Cardiac fibroblast (primary cell): ENCODE results near the gene ZSCAN5C.
"Not testable (repeated sequence)": the region's sequence is repeated elsewhere in the genome, so short reads cannot be mapped to it uniquely, and the experiment has no call there.

Experiments
- DNase-seq, 2 donors: peaks; one replicate each; pipeline versions ENCODE4 v3.0.0 to v3.0.0-alpha.2; 2010; ENCODE audit warnings: low read depth in 2 of 2
- H3K4me3 ChIP-seq, 2 donors: replicated peaks in 1 of 2; 1 replicate in 1 of 2; 2 replicates in 1 of 2; pipeline ENCODE4 v1.5.1; 2011; ENCODE audit warnings: low read depth in 2 of 2, low read length in 2 of 2, mild to moderate bottlenecking in 2 of 2, moderate library complexity in 1 of 2
- TF ChIP-seq, protein P1 (sequence below): IDR thresholded peaks from one replicate; pipeline ENCODE4 v1.5.1; 2011; ENCODE audit warnings: low read depth, mild to moderate bottlenecking, low read length, inconsistent platforms

Gene ZSCAN5C

GRCh38 chr19:56218961-56219360 is 16.9 kb downstream of the ZSCAN5C start:
- no peak overlapping the region for H3K4me3 ChIP-seq

GRCh38 chr19:56221442-56221841 is 19.4 kb downstream of the ZSCAN5C start:
- peak; percentile 29 to 36 for DNase-seq
- TF ChIP-seq, protein P1, sequence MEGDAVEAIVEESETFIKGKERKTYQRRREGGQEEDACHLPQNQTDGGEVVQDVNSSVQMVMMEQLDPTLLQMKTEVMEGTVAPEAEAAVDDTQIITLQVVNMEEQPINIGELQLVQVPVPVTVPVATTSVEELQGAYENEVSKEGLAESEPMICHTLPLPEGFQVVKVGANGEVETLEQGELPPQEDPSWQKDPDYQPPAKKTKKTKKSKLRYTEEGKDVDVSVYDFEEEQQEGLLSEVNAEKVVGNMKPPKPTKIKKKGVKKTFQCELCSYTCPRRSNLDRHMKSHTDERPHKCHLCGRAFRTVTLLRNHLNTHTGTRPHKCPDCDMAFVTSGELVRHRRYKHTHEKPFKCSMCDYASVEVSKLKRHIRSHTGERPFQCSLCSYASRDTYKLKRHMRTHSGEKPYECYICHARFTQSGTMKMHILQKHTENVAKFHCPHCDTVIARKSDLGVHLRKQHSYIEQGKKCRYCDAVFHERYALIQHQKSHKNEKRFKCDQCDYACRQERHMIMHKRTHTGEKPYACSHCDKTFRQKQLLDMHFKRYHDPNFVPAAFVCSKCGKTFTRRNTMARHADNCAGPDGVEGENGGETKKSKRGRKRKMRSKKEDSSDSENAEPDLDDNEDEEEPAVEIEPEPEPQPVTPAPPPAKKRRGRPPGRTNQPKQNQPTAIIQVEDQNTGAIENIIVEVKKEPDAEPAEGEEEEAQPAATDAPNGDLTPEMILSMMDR: peak; percentile 21
- H3K4me3 ChIP-seq: not testable (repeated sequence)

More at GRCh38 chr19:56218961-56219360, 16.9 kb downstream of the ZSCAN5C start:
- TF ChIP-seq, protein P1: no peak
- DNase-seq: no peak

GRCh38 chr19:56221851-56222250 is 19.8 kb downstream of the ZSCAN5C start:
- TF ChIP-seq, protein P1: no peak

DNA sequence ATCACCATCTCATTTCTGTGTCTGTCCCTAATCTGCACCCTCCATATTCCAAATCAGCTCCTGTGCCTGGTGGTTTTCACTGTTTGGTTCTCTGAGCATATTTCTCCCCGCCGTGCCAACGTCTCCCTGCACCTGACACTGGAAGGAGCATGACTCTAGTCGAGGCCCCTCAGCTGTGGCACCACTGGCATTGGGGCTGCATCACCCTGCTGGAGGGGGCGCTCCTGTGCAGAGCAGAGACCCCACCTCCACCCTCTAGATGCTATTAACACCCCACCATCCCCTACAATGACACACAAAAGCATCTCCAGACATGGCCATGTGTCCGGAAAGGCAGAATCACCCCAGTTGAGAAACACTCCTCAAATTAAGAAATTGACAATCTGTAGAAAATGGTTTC is 20.8 kb downstream of the ZSCAN5C start:
- no peak overlapping the region for H3K4me3 ChIP-seq
- TF ChIP-seq, protein P1: no peak
- DNase-seq: no peak

More at GRCh38 chr19:56221851-56222250, 19.8 kb downstream of the ZSCAN5C start:
- DNase-seq: no peak
- no peak overlapping the region for H3K4me3 ChIP-seq

DNA sequence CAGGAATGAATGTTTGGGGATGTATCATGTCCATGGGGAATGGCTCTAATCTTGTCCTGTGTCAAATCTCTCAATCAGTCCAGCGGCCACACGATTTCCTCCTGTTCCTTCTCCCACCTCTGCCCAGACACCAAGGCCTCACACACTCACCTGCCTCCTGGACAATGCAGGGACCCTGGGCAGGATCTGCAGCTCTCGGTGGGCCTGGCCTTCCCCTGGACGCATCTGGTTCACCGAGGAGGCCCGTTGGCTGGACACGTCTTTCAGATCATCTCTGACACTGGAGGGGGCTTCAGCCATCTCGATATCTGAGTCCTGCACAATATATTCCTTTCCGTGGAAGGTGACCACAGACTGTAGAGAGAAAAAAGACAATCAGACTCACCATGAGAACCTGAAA is 21.4 kb downstream of the ZSCAN5C start:
- no peak for DNase-seq
- TF ChIP-seq, protein P1: no peak

GRCh38 chr19:56245121-56245740 is 43.2 kb downstream of the ZSCAN5C start:
- peak in 1 of 2 donors; percentile 9 for DNase-seq

More for the DNA sequence above, 21.4 kb downstream of the ZSCAN5C start:
- no peak overlapping the region for H3K4me3 ChIP-seq

DNA sequence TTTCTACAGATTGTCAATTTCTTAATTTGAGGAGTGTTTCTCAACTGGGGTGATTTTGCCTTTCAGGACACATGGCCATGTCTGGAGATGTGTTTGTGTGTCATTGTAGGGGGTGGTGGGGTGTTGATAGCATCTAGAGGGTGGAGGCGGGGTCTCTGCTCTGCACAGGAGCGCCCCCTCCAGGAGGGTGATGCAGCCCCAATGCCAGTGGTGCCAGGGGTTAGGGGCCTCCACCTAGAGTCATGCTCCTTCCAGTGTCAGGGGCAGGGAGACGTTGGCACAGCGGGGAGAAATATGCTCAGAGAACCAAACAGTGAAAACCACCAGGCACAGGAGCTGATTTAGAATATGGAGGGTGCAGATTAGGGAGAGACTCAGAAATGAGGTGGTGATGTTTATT is 43.7 kb downstream of the ZSCAN5C start:
- not testable (repeated sequence) for H3K4me3 ChIP-seq, DNase-seq

More at GRCh38 chr19:56245121-56245740, 43.2 kb downstream of the ZSCAN5C start:
- no peak overlapping the region for H3K4me3 ChIP-seq
- TF ChIP-seq, protein P1: no peak

DNA sequence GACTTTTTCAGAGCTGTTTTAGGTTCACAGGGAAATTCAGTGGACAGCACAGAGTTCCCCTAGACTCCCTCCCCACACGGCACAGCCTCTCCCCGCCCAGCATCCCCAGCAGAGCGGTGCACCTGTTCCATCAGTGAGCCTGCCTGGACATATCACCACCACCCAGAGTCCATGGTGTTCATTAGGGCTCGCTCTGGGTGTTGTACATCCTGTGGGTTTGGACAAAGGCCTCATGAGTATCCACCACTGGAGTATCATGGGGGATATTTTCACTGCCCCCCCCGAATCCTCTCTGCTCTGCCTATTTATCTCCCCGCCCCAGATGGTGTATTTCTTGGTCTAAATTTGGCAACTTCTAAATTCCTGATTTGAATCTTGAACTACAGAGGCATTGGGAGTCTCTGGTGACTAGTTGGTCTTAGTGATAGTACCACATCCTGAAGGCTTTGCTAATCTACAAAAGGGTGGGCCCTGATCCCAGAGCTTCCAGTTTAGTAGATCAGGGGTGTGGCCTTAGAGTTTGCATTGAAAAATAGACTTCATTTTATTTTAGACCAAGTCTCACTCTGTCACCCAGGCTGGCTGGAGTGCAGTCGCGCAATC is 46.8 kb downstream of the ZSCAN5C start:
- DNase-seq, H3K4me3 ChIP-seq: not testable (repeated sequence)
